GM23248 (cell line): ENCODE measurements around the gene VWA7.

Source experiments
- EZH2 ChIP-seq: fragments of 200-600 bp; sonication (generic); IDR thresholded peaks from 2 replicates; pipeline ENCODE4 v1.6.1; 2018; ENCODE audit warnings: antibody characterized with exemption, mild to moderate bottlenecking; ENCODE audit not compliant: insufficient read depth, poor library complexity, severe bottlenecking
- EZH2phosphoT487 ChIP-seq: fragments of 200-600 bp; sonication (generic); IDR thresholded peaks from 2 replicates; pipeline ENCODE4 v1.6.1; 2018; ENCODE audit warnings: antibody characterized with exemption, moderate library complexity, mild to moderate bottlenecking, low read depth; ENCODE audit not compliant: insufficient read depth

DNA sequence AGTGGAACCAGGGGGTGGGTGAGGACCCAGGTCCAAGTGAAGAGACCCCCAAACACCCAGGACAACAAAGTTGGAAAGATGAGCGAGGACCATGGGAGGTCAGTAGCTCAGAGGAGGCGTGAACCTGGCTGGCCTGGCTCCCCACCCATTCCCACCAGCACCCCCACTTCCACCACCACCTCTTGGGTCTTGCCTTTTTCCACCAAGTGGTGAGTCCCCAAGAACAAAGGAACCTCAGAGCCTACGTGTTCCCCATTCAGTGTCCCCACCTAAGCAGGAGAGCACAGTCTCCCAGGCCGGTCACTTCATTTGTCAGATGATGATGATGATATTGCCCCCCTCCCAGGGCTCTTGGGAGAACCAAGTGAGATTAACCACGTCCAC lies 531 bp upstream of the VWA7 start:
- TF ChIP-seq EZH2 = no peak
- no peak for TF ChIP-seq EZH2phosphoT487
